Lower leg skin (tissue), 3 donors: ENCODE results near the gene SLC34A3.

Experiments
- POLR2A ChIP-seq, 2 donors: fragments of 450-650 bp; IDR thresholded peaks; one replicate each; pipeline ENCODE4 v1.6.1; 2016 to 2017; ENCODE audit warnings: antibody characterized with exemption in 2 of 2, mild to moderate bottlenecking in 1 of 2, moderate library complexity in 1 of 2
- TF ChIP-seq, protein P1 (sequence below), 3 donors: fragments of 450-650 bp; IDR thresholded peaks; one replicate each; pipeline ENCODE4 v1.5.1; 2016; ENCODE audit warnings: antibody characterized with exemption in 3 of 3, mild to moderate bottlenecking in 3 of 3, moderate library complexity in 2 of 3

DNA sequence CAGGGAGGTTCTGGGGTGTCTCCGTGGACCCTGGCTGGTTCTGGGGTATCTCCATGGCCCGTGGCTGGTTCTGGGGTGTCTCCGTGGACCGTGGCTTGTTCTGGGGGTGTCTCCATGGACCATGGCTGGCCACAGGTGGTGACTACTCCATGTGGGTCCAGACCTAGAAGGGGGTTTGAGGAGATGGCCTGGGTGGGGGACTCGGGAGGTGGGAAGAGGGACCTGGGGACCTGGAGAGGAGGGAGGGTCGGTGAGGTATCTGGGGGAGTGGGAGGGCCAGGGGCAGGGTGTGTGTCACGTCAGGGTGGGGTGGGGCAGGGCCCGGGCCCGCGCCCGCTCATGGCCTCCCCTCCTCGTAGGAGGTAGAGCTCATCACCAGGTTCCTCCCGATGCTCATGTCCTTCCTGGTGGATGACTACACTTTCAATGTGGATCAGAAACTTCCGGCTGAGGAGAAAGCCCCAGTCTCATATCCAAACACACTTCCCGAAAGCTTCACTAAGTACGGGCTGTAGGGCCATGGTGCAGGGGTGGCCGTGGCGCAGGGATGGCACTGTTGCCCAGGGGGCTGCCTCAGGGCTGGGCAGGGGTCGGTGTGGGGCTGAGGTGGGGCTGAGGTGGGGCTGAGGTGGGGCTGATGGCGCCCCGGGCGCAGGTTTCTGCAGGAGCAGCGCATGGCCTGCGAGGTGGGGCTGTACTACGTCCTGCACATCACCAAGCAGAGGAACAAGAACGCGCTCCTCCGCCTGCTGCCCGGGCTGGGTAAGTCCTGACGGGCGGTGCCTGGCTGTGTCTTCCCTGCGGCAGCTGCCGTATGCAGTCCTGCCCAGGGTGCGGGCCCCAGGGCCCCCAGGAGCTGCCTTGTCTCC lies 36.1 kb downstream of the SLC34A3 start:
- TF ChIP-seq POLR2A (IDR thresholded peaks at IDR 0.05) = no peak
- TF ChIP-seq, protein P1, sequence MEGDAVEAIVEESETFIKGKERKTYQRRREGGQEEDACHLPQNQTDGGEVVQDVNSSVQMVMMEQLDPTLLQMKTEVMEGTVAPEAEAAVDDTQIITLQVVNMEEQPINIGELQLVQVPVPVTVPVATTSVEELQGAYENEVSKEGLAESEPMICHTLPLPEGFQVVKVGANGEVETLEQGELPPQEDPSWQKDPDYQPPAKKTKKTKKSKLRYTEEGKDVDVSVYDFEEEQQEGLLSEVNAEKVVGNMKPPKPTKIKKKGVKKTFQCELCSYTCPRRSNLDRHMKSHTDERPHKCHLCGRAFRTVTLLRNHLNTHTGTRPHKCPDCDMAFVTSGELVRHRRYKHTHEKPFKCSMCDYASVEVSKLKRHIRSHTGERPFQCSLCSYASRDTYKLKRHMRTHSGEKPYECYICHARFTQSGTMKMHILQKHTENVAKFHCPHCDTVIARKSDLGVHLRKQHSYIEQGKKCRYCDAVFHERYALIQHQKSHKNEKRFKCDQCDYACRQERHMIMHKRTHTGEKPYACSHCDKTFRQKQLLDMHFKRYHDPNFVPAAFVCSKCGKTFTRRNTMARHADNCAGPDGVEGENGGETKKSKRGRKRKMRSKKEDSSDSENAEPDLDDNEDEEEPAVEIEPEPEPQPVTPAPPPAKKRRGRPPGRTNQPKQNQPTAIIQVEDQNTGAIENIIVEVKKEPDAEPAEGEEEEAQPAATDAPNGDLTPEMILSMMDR (IDR thresholded peaks at IDR 0.05) = no peak
